HEK293T (cell line): ENCODE measurements around the gene RAD51C.
"Not testable (repeated sequence)": the region's sequence is repeated elsewhere in the genome, so short reads cannot be mapped to it uniquely, and the experiment has no call there.

Experiments
- CTCF ChIA-PET: fragments of 350-600 bp; formaldehyde crosslinking; extraction: SDS; loops from one replicate; lab custom pipeline; 2021; ENCODE audit warnings: antibody characterized with exemption, inconsistent platforms; lab: Yijun Ruan, JAX
- POLR2A ChIA-PET: fragments of 350-600 bp; formaldehyde crosslinking; extraction: SDS; loops from one replicate; lab custom pipeline; 2020; ENCODE audit warnings: antibody characterized with exemption, inconsistent platforms; lab: Yijun Ruan, JAX
- DNase-seq: peaks from one replicate; pipeline ENCODE4 v3.0.0; 2012; ENCODE audit warnings: mixed read lengths; ENCODE audit errors: extremely low spot score
- ARNT ChIP-seq: fragments of 450-650 bp; IDR thresholded peaks from 2 replicates; pipeline ENCODE4 v1.6.1; 2017; ENCODE audit warnings: mild to moderate bottlenecking
- BHLHE40 ChIP-seq: fragments of 450-650 bp; IDR thresholded peaks from 2 replicates; pipeline ENCODE4 v1.6.1; 2016; ENCODE audit warnings: mild to moderate bottlenecking, moderate library complexity, borderline replicate concordance
- CTBP1 ChIP-seq: fragments of 450-650 bp; IDR thresholded peaks from 2 replicates; pipeline ENCODE4 v1.6.1; 2016; ENCODE audit warnings: borderline replicate concordance
- ELF4 ChIP-seq: fragments of 450-650 bp; IDR thresholded peaks from 2 replicates; pipeline ENCODE4 v1.6.1; 2017; ENCODE audit warnings: antibody characterized with exemption
- FOXA1 ChIP-seq: fragments of 450-650 bp; IDR thresholded peaks from 2 replicates; pipeline ENCODE4 v1.6.1; 2016; ENCODE audit warnings: mild to moderate bottlenecking
- FOXK2 ChIP-seq: fragments of 450-650 bp; IDR thresholded peaks from 2 replicates; pipeline ENCODE4 v1.6.1; 2016; ENCODE audit warnings: mild to moderate bottlenecking
- FOXM1 ChIP-seq: fragments of 450-650 bp; IDR thresholded peaks from 2 replicates; pipeline ENCODE4 v1.6.1; 2017; ENCODE audit warnings: mild to moderate bottlenecking, borderline replicate concordance
- HDGF ChIP-seq: fragments of 450-650 bp; IDR thresholded peaks from 2 replicates; pipeline ENCODE4 v1.6.1; 2017; ENCODE audit warnings: antibody characterized with exemption, borderline replicate concordance
- L3MBTL2 ChIP-seq: fragments of 450-650 bp; conservative IDR thresholded peaks from 2 replicates; pipeline ENCODE4 v1.6.1; 2016; ENCODE audit warnings: mild to moderate bottlenecking
- LEF1 ChIP-seq: fragments of 450-650 bp; IDR thresholded peaks from 2 replicates; pipeline ENCODE4 v1.6.1; 2017; ENCODE audit warnings: mild to moderate bottlenecking, borderline replicate concordance
- SP1 ChIP-seq: fragments of 450-650 bp; IDR thresholded peaks from 2 replicates; pipeline ENCODE4 v1.6.1; 2017
- SUZ12 ChIP-seq: fragments of 450-650 bp; IDR thresholded peaks from 2 replicates; pipeline ENCODE4 v1.6.1; 2016; ENCODE audit warnings: mild to moderate bottlenecking
- TARDBP ChIP-seq: fragments of 450-650 bp; IDR thresholded peaks from 2 replicates; pipeline ENCODE4 v1.6.1; 2016
- ZNF384 ChIP-seq: fragments of 450-650 bp; IDR thresholded peaks from 2 replicates; pipeline ENCODE4 v1.6.1; 2016
- TF ChIP-seq, protein P1 (sequence below): fragments of 450-650 bp; IDR thresholded peaks from 2 replicates; pipeline ENCODE4 v1.6.1; 2016

The RAD51C gene

DNA sequence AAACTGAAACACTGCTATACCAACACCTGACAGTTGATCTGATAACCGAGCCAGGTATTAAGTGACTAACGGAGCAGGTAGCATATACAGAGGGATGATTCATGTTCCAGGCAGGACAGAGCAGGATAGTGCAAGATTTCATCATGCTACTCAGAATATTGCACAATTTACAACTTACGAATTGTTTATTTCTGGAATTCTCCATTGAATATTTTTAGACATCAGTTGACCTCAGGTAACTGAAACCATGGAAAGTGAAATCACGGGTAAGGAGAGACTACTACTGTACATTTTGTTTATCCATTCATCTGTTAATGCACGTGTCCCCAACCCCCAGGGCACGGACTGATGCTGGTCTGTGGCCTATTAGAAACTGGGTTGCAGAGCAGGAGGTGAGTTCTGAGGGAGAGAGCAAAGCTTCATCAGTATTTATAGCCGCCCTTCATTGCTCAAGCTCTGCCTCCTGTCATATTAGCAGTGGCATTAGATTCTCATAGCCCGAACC lies 48.8 kb downstream of the RAD51C start:
- ChIA-PET CTCF (no interaction called here), POLR2A (no interaction called here)
- no peak for TF ChIP-seq ZNF384
- TF ChIP-seq, protein P1, sequence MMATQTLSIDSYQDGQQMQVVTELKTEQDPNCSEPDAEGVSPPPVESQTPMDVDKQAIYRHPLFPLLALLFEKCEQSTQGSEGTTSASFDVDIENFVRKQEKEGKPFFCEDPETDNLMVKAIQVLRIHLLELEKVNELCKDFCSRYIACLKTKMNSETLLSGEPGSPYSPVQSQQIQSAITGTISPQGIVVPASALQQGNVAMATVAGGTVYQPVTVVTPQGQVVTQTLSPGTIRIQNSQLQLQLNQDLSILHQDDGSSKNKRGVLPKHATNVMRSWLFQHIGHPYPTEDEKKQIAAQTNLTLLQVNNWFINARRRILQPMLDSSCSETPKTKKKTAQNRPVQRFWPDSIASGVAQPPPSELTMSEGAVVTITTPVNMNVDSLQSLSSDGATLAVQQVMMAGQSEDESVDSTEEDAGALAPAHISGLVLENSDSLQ, result no peak
- DNase-seq, result no peak

DNA sequence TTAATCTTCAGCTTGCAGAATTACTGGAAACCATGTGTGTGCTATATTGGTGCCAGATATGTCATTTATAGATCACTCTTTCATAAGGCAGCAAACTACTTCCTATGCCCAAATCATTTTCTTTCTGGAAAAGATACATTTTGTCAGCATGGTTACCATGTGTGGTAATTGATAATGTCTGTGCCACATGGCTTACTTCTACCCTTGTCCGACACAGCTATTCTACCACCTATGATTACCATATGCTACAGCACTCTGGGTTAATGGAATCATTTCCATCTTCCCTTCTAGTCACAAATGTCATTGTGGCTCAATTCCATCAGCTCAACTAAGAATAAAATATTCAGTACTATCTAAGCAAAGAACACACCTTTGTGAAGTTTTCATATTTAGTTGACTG lies 55.3 kb downstream of the RAD51C start:
- ChIA-PET CTCF (interaction anchor here (0.5 kb wide), 1 partner anchor 249 kb away, joined by 4 read pairs; no protein-coding TSS in a partner anchor), POLR2A (no interaction called here)
- no peak for TF ChIP-seq CTBP1
- no peak for TF ChIP-seq LEF1
- TF ChIP-seq FOXM1, result no peak
- TF ChIP-seq FOXA1, result no peak
- TF ChIP-seq ZNF384, result no peak
- no peak for TF ChIP-seq ELF4
- no peak for TF ChIP-seq SP1
- TF ChIP-seq SUZ12, result no peak
- no peak for TF ChIP-seq FOXK2
- DNase-seq, result no peak

DNA sequence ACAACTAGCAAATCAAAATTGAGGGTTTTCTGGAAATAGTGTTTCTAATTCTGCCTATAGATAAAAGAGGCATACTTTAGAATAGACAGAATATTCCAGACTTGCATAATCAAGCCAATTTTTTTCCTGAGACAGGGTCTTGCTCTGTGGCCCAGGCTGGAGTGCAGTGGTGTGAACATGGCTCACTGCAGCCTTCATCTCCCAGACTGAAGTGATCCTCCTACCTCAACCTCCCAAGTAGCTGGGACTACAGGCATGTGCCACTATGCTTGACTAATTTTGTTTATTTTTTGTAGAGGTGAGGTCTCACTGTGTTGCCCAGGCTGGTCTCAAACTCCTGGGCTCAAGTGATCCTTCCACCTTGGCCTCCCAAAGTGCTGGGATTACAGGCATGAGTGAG lies 57.2 kb downstream of the RAD51C start:
- POLR2A ChIA-PET, CTCF ChIA-PET, DNase-seq: not testable (repeated sequence)

DNA sequence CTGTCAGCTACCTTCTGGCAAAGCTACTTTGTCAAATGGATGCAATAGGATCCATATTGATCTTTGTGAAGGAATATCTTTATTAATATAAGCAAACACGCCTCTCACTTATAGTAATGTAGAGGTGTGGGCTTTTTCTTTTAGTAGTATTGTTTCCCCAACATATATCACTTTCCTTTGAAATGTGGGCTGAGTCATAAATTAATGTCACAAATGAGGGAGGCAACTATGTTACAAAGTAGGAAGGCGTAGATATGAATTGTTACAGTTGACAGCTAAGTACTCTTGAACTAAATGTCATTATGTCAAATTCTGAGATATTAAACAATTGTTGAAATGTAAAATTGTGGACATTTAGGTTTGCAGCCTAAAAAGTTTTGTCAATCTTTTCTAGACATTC lies 60.6 kb downstream of the RAD51C start:
- POLR2A ChIA-PET, result no interaction called here

DNA sequence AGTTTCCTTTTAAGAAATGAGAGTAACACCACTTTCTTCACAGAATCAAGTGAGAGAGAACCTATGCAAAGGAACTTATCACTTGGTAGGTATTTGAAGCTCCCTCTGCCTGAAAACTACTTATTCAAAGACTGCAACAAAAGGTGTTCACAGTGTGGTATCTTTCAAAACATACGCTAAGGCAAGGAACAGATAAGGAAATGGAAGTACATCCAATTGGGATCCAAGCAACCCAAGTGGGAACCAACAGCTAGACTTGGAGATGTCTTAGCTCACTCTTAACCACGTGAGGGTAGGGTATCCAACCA lies 62.8 kb downstream of the RAD51C start:
- no peak; the same call in 1 of the 2 replicates for TF ChIP-seq L3MBTL2
- no peak for TF ChIP-seq ELF4
- no peak for TF ChIP-seq TARDBP
- no peak for TF ChIP-seq ARNT
- TF ChIP-seq, protein P1, result no peak
- no peak for TF ChIP-seq ZNF384
- no peak for TF ChIP-seq FOXA1
- no peak for TF ChIP-seq SUZ12
- DNase-seq, result no peak
- CTCF ChIA-PET, result interaction anchor here (0.6 to 1.0 kb wide), 2 partner anchors 19 to 1082 kb away, joined by 3 read pairs; no protein-coding TSS in a partner anchor
- POLR2A ChIA-PET, result interaction anchor here (0.5 to 2.2 kb wide), 7 partner anchors 12 to 236 kb away, joined by 3 to 9 read pairs (median 6); partner anchors contain the start of genes RAD51C and TEX14

More for the DNA sequence above, 60.6 kb downstream of the RAD51C start:
- no peak for DNase-seq
- CTCF ChIA-PET, result no interaction called here
- TF ChIP-seq, protein P1, result peak; percentile 22; the same call in 1 of the 2 replicates
- TF ChIP-seq FOXM1, result no peak

DNA sequence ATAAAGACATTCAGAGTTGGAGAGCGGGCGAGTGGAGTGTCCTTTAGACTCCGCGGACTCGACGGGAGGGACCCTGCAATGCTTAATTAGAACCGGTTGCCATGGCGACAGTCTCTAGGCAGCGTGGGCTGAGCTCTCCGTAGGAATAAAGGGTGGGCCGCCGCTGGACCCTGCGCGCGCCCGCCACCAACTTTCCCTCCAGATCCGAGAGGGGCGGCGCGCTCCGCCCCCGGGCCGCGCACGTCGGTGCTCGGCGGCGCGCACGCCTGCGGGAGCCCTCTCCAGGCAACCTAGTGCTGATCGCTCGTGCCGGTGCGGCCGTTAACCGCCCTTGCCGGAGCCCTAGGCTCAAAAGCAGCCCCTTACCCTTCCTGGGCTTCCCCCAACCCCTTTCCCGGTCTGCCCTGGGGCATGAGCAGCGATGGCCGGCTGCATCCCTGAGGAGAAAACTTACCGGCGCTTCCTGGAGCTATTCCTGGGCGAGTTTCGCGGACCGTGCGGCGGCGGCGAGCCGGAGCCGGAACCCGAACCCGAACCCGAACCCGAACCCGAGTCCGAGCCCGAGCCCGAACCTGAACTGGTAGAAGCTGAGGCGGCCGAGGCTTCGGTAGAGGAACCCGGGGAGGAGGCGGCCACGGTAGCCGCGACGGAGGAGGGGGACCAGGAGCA lies 63.3 kb downstream of the RAD51C start, which contains the start of gene PPM1E:
Gene PPM1E, plus strand, starts transcription at position 278 of the 669 bp plus-strand sequence.
- POLR2A ChIA-PET, result interaction anchor here (0.5 to 2.2 kb wide), 7 partner anchors 12 to 237 kb away, joined by 3 to 9 read pairs (median 6); partner anchors contain the start of genes RAD51C and TEX14
- TF ChIP-seq ZNF384 (no peak), L3MBTL2 (peak; percentile 77)
- CTCF ChIA-PET, result interaction anchor here (0.6 to 1.0 kb wide), 2 partner anchors 19 to 1083 kb away, joined by 3 read pairs; no protein-coding TSS in a partner anchor
- DNase-seq, result peak; percentile 92

DNA sequence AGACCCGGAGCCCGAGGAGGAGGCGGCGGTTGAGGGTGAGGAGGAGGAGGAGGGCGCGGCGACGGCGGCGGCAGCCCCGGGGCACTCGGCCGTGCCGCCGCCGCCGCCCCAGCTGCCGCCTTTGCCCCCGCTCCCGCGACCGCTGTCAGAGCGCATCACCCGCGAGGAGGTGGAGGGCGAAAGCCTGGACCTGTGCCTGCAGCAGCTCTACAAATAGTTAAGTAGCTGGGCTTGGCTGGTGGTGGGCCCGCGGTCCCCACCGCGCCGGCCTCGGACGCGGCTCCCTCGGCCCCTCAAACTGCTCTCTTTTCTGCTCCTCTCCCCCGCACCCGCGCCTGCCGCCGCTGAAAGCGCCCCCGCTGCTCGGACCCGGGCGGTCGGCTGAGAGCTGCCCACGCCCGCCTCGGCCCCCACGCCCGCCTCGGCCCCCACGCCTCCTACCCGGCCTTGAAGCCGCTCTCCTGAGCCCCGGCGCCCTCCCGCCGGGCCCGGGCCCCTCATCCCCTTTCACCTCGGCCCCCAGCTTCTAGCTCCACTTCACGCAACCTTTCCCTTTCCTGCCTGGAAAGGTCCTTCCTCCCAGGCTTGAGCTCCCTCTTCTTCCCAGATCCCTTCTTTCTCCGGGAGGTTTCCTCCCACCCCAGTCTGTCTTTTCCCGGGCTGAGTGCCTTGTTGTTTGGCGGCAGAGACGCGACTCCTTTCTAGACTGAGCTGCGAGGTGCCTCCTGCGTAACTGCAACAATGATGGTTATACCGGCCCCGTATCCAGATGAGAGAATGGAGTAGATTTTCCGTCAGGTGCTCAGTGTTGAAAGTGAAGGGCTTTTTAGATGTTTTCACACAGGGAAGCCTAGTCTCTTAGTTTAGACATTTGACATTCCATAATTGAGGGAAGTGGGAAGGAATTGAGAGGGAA lies 64.1 kb downstream of the RAD51C start:
- peak; percentile 51 for DNase-seq
- ChIA-PET POLR2A (interaction anchor here (0.8 to 2.2 kb wide), 7 partner anchors 10 to 238 kb away, joined by 3 to 9 read pairs (median 5); partner anchors contain the start of gene RAD51C), CTCF (no interaction called here)
- no peak for TF ChIP-seq TARDBP
- peak; percentile 24; the same call in 1 of the 2 replicates for TF ChIP-seq L3MBTL2
- no peak for TF ChIP-seq FOXA1
- TF ChIP-seq BHLHE40, result no peak
- no peak for TF ChIP-seq SUZ12
- TF ChIP-seq LEF1, result no peak
- TF ChIP-seq CTBP1, result no peak
- no peak for TF ChIP-seq FOXK2
- TF ChIP-seq HDGF, result no peak
